Measurements from ENCODE around the gene BATF2. TPM values are rescaled to one million over a fixed set of nuclear protein-coding genes. Genes with fewer than 3 reads are reported as not detected.

BATF2 gene
- total and polyA plus RNA-seq, 4 donors, result 0.51 to 3.2 (median 1.4) TPM

DNA sequence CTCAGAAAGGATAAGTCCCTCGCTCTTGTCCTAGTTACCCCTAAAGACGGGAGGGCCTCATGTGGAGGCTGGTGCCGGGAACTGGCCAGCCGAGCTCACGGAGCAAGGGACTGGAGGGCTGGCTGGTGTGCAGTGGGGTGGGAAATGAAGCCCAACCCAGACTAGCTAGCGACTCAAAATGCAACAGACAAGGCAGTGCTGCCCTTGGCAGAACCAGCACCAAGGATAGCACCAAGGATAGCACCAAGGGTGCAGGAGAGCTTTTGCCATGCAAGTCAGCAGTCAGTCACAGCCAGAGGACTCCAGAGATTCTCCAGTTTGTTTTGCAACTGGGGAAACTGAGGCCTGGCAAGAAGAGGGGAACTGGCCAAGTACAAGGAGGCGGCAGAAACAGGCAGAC, 6.5 kb upstream of the BATF2 start:
- Histone ChIP-seq H3K9me3 (ENCODE audit: control insufficient read depth in 4 of 4, low read length in 3 of 4) (no peaks in the 10 kb centered on the region), H3K27me3 (ENCODE audit: control insufficient read depth in 4 of 4, insufficient read depth in 4 of 4, low read length in 3 of 4) (no peaks in the 10 kb centered on the region), H3K9ac (ENCODE audit: low read depth in 1 of 2, low read length in 2 of 2) (no peak overlapping the region), H3K4me3 (ENCODE audit: low read depth in 1 of 3, low read length in 3 of 3) (no peak overlapping the region), H3K27ac (ENCODE audit: low read depth in 1 of 2, low read length in 2 of 2) (no peak overlapping the region), H3K4me1 (ENCODE audit: control insufficient read depth in 4 of 4, insufficient read depth in 4 of 4, low read length in 3 of 4) (no peaks in the 10 kb centered on the region), H3K36me3 (ENCODE audit: control insufficient read depth in 4 of 4, insufficient read depth in 3 of 4, low read depth in 1 of 4, low read length in 3 of 4) (no peaks in the 10 kb centered on the region)
- no peak for DNase-seq (ENCODE audit: low spot score)
- WGBS, result 87% methylated on average over 7 of the region's 7 CpGs
- TF ChIP-seq, protein P1, sequence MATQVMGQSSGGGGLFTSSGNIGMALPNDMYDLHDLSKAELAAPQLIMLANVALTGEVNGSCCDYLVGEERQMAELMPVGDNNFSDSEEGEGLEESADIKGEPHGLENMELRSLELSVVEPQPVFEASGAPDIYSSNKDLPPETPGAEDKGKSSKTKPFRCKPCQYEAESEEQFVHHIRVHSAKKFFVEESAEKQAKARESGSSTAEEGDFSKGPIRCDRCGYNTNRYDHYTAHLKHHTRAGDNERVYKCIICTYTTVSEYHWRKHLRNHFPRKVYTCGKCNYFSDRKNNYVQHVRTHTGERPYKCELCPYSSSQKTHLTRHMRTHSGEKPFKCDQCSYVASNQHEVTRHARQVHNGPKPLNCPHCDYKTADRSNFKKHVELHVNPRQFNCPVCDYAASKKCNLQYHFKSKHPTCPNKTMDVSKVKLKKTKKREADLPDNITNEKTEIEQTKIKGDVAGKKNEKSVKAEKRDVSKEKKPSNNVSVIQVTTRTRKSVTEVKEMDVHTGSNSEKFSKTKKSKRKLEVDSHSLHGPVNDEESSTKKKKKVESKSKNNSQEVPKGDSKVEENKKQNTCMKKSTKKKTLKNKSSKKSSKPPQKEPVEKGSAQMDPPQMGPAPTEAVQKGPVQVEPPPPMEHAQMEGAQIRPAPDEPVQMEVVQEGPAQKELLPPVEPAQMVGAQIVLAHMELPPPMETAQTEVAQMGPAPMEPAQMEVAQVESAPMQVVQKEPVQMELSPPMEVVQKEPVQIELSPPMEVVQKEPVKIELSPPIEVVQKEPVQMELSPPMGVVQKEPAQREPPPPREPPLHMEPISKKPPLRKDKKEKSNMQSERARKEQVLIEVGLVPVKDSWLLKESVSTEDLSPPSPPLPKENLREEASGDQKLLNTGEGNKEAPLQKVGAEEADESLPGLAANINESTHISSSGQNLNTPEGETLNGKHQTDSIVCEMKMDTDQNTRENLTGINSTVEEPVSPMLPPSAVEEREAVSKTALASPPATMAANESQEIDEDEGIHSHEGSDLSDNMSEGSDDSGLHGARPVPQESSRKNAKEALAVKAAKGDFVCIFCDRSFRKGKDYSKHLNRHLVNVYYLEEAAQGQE (IDR thresholded peaks at IDR 0.05), result peak; percentile 45
- TF ChIP-seq HNF4A (conservative IDR thresholded peaks at IDR 0.05), result no peak

DNA sequence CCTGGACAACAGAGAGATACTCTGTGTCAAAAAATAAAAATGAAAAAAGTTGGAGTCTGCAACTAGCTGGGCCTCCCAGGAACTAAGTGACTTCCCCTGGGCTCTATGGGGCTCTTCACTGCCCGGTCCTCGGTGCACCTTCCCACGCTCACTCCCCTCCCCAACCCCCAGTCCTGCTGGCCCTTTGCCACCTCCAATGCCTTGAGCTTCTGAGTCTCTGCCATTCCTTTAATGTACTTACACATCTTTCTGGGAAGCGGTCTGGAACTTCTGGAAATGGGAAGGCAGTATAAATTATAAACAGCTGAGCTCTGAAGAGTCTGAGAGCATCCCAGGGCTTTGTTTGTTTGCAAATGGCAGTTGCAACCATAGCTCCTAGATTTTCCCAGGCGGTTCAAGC, 5.9 kb upstream of the BATF2 start:
- Histone ChIP-seq H3K36me3 (ENCODE audit: control insufficient read depth in 4 of 4, insufficient read depth in 3 of 4, low read depth in 1 of 4, low read length in 3 of 4) (no peaks in the 10 kb centered on the region), H3K9ac (ENCODE audit: low read depth in 1 of 2, low read length in 2 of 2) (no peak overlapping the region), H3K27ac (ENCODE audit: low read depth in 1 of 2, low read length in 2 of 2) (no peak overlapping the region), H3K27me3 (ENCODE audit: control insufficient read depth in 4 of 4, insufficient read depth in 4 of 4, low read length in 3 of 4) (no peaks in the 10 kb centered on the region), H3K9me3 (ENCODE audit: control insufficient read depth in 4 of 4, low read length in 3 of 4) (no peaks in the 10 kb centered on the region), H3K4me3 (ENCODE audit: low read depth in 1 of 3, low read length in 3 of 3) (no peak overlapping the region), H3K4me1 (ENCODE audit: control insufficient read depth in 4 of 4, insufficient read depth in 4 of 4, low read length in 3 of 4) (no peaks in the 10 kb centered on the region)
- TF ChIP-seq FOXA1 (IDR thresholded peaks at IDR 0.05) (no peak), GABPA (IDR thresholded peaks at IDR 0.05 in 1 of 2, conservative IDR thresholded peaks at IDR 0.05 in 1 of 2) (no peak), FOXA2 (IDR thresholded peaks at IDR 0.05) (no peak), SP1 (IDR thresholded peaks at IDR 0.05) (no peak), TAF1 (conservative IDR thresholded peaks at IDR 0.05) (no peak), HNF4A (conservative IDR thresholded peaks at IDR 0.05) (no peak), EGR1 (IDR thresholded peaks at IDR 0.05; ENCODE audit: low read depth in 2 of 2) (no peak), YY1 (IDR thresholded peaks at IDR 0.05) (no peak), JUND (IDR thresholded peaks at IDR 0.05) (no peak)
- TF ChIP-seq, protein P2, sequence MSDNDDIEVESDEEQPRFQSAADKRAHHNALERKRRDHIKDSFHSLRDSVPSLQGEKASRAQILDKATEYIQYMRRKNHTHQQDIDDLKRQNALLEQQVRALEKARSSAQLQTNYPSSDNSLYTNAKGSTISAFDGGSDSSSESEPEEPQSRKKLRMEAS (IDR thresholded peaks at IDR 0.05), result no peak
- TF ChIP-seq, protein P3, sequence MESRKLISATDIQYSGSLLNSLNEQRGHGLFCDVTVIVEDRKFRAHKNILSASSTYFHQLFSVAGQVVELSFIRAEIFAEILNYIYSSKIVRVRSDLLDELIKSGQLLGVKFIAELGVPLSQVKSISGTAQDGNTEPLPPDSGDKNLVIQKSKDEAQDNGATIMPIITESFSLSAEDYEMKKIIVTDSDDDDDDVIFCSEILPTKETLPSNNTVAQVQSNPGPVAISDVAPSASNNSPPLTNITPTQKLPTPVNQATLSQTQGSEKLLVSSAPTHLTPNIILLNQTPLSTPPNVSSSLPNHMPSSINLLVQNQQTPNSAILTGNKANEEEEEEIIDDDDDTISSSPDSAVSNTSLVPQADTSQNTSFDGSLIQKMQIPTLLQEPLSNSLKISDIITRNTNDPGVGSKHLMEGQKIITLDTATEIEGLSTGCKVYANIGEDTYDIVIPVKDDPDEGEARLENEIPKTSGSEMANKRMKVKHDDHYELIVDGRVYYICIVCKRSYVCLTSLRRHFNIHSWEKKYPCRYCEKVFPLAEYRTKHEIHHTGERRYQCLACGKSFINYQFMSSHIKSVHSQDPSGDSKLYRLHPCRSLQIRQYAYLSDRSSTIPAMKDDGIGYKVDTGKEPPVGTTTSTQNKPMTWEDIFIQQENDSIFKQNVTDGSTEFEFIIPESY (IDR thresholded peaks at IDR 0.05), result no peak
- DNase-seq (ENCODE audit: low spot score), result no peak
- 91% methylated on average over 5 of the region's 5 CpGs for WGBS

DNA sequence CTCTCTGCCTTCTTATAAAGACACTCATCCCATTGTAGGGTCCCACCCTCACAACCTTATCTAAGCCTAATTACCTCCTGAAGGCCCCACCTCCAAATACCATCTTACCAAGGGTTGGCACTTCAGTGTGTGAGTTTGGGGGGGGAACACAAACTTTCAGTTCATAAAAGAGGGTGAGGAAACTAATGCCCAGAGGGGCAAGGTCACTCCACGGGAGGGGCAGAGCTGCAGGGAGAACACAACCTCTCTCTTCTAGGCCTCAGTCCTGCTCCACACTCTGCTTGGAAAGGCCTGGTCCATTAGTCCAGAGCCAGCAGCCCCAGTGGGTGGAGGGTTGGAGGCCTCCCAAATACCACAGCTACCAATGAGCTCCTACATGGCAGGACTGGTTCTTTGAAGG, 2.7 kb upstream of the BATF2 start:
- no peak for TF ChIP-seq GABPA (IDR thresholded peaks at IDR 0.05 in 1 of 2, conservative IDR thresholded peaks at IDR 0.05 in 1 of 2)
- H3K9me3 ChIP-seq (ENCODE audit: control insufficient read depth in 4 of 4, low read length in 3 of 4), result no peaks in the 10 kb centered on the region
- H3K9ac ChIP-seq (ENCODE audit: low read depth in 1 of 2, low read length in 2 of 2), result no peak overlapping the region
- WGBS, result 83% methylated on average over 1 of the region's 1 CpG
- no peak for DNase-seq (ENCODE audit: low spot score)
- no peaks in the 10 kb centered on the region for H3K27me3 ChIP-seq (ENCODE audit: control insufficient read depth in 4 of 4, insufficient read depth in 4 of 4, low read length in 3 of 4)
- peaks cover 0 to 22% (median 13%) of the 10 kb centered on the region in 4 donors for H3K4me1 ChIP-seq (ENCODE audit: control insufficient read depth in 4 of 4, insufficient read depth in 4 of 4, low read length in 3 of 4)
- no peak overlapping the region for H3K27ac ChIP-seq (ENCODE audit: low read depth in 1 of 2, low read length in 2 of 2)
- H3K4me3 ChIP-seq (ENCODE audit: low read depth in 1 of 3, low read length in 3 of 3), result no peak overlapping the region
- H3K36me3 ChIP-seq (ENCODE audit: control insufficient read depth in 4 of 4, insufficient read depth in 3 of 4, low read depth in 1 of 4, low read length in 3 of 4), result no peaks in the 10 kb centered on the region

Measured in liver (tissue), 9 donors.